Muscle layer of colon (tissue), 2 donors: ENCODE measurements around the gene RPP25L.

ENCODE experiments used
- H3K27ac ChIP-seq: one replicate; pipeline ENCODE4 v1.7.0; 2013; ENCODE audit warnings: low read depth, mild to moderate bottlenecking, low read length, moderate library complexity
- H3K27me3 ChIP-seq, 2 donors: one replicate each; pipeline ENCODE4 v1.7.0; 2013; ENCODE audit warnings: low read length in 2 of 2, mild to moderate bottlenecking in 2 of 2; ENCODE audit not compliant: insufficient read depth in 2 of 2, control insufficient read depth in 1 of 2
- H3K36me3 ChIP-seq: one replicate; pipeline ENCODE4 v1.7.0; 2013; ENCODE audit warnings: mild to moderate bottlenecking, low read length; ENCODE audit not compliant: insufficient read depth
- H3K4me1 ChIP-seq: one replicate; pipeline ENCODE4 v1.7.0; 2013; ENCODE audit warnings: mild to moderate bottlenecking, low read length; ENCODE audit not compliant: insufficient read depth
- H3K4me3 ChIP-seq, 2 donors: one replicate each; pipeline ENCODE4 v1.7.0; 2013; ENCODE audit warnings: low read length in 2 of 2, low read depth in 1 of 2, mild to moderate bottlenecking in 1 of 2, moderate library complexity in 1 of 2
- H3K9ac ChIP-seq: one replicate; pipeline ENCODE4 v1.7.0; 2013; ENCODE audit warnings: low read length
- H3K9me3 ChIP-seq: one replicate; pipeline ENCODE4 v1.7.0; 2013; ENCODE audit warnings: mild to moderate bottlenecking, low read length
- donor health status: abdominal sarcoma.
- donor health status: Adenocarcinoma of cecum.

RPP25L gene, protein sequence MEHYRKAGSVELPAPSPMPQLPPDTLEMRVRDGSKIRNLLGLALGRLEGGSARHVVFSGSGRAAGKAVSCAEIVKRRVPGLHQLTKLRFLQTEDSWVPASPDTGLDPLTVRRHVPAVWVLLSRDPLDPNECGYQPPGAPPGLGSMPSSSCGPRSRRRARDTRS

DNA sequence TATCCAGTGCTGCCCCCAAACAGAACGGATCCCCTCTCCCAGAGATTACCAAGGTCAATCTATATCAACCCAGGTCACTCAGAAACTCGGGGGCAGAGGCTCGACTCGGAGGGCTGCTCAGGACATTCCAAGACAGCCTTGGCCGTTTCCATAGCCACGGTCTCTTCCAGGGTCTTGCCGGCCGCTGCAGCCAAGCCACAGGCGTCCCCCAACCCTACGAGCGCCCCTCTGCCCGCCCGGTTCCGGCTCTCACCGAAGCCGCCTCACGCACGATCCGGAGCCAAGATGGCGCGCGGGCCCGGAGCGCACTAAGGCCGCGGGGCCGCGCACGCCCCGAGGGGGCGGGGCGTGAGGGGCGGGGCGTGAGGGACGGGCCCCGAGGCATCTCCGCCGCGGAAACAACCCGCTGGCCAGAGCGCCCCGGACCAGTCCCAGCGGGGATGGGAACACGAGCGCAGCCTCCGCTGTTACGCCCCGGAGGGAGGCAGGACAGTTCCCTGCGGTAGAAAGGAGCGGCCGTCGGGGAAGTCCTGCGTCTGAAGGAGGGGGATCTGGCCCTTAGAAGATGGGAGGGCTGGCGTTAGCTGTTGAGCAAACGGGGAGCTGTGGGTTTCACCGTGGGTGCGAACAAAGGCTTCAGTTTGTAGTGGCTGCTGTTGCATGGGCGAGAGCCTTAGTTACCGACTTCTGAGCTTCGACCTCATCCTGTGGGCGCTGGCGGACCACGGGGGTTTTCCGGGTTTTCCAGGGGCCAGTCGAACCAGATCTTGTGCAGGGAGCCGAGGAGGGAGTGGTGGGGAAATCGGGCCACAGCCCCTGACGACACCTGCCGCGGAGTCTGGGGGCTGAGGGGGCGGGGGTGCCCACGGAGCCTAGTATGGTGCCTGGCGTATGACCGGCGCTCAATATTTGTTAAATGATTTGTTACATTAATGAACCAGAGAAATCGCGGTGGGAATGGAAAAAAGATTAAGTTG, at the start of gene RPP25L:
TSS of gene RPP25L (minus strand) at position 287 of the 977 bp plus-strand sequence. CDS start 801 bp downstream, outside the sequence.
- peaks cover 32% of the 10 kb centered on the region for H3K36me3 ChIP-seq
- H3K27me3 ChIP-seq = no peaks in the 10 kb centered on the region
- peak within 1 kb of the TSS; percentile 88 for H3K27ac ChIP-seq
- H3K4me1 ChIP-seq = peaks cover 24% of the 10 kb centered on the region
- H3K4me3 ChIP-seq = peak within 1 kb of the TSS; percentile 70 to 76
- no peaks in the 10 kb centered on the region for H3K9me3 ChIP-seq
- H3K9ac ChIP-seq = peak within 1 kb of the TSS; percentile 52

DNA sequence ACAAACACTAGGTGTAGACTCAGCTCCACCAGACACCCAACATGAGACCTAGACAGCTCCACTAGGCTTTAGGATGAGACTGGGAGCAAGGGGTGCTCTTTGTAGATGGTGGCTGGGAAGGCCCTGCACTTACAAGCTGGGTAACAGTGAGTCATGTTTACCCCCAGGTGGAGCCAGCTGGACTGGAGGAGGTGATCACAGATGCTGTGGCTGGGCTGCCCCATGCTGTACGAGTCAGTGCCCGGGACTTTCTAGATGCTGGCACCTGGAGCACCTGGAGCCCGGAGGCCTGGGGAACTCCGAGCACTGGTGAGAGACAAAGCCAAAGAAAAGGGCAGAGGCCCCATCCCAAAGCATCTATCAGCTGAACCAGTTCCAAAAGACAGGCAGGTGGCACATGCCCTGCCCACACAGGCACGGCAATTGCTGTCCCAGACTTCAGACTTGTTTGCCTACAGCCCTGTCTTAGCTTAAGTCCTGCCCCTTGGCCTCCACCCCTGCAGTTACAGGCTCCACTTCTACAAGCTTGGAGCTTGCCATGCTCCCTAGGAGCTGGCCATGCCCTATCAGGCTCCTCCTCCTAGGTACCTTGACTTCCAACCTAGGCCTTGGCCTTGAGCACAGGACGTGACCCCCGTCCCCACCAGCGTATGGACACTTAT, 47.8 kb upstream of the RPP25L start:
- Histone ChIP-seq H3K4me1 (peaks cover 20% of the 10 kb centered on the region), H3K4me3 (no peak overlapping the region), H3K36me3 (peaks cover 42% of the 10 kb centered on the region), H3K27ac (no peak overlapping the region), H3K9me3 (no peaks in the 10 kb centered on the region), H3K9ac (no peak overlapping the region), H3K27me3 (no peaks in the 10 kb centered on the region)

DNA sequence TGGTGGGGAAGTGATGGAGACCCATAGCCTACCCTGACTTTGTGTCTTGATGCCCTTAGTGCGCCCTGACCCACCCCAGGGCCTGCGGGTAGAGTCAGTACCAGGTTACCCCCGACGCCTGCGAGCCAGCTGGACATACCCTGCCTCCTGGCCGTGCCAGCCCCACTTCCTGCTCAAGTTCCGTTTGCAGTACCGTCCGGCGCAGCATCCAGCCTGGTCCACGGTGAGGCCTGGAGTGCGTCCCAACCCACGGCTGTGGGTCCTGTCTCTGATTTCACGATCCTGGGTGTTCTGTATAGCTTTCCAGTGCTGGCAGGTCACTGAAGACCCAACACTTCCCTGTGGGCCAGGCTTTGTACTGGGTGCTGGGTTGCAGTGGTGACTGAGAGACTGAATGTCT, 46.6 kb upstream of the RPP25L start:
- no peaks in the 10 kb centered on the region for H3K9me3 ChIP-seq
- H3K36me3 ChIP-seq = peaks cover 42% of the 10 kb centered on the region
- no peak overlapping the region for H3K4me3 ChIP-seq
- no peak overlapping the region for H3K9ac ChIP-seq
- no peaks in the 10 kb centered on the region for H3K27me3 ChIP-seq
- H3K27ac ChIP-seq = no peak overlapping the region
- H3K4me1 ChIP-seq = peaks cover 22% of the 10 kb centered on the region

DNA sequence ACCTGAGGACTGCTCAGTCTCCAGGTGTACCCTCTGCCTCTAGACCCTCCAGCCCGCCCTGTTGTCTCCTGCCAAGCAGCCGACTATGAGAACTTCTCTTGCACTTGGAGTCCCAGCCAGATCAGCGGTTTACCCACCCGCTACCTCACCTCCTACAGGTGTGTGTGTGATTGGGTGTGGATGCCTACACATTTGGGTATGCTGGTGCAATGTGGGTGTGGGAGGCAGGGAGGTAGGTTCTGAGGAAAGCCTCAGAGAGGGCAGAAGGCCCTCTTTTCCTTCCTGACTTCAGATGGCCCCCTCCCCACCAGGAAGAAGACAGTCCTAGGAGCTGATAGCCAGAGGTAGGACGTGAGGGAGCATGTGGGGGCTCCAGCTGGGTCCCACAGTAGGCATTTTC, 45.1 kb upstream of the RPP25L start:
- Histone ChIP-seq H3K9me3 (no peaks in the 10 kb centered on the region), H3K4me3 (no peak overlapping the region), H3K27ac (no peak overlapping the region), H3K4me1 (peaks cover 37% of the 10 kb centered on the region), H3K36me3 (peaks cover 36% of the 10 kb centered on the region), H3K9ac (no peak overlapping the region), H3K27me3 (no peaks in the 10 kb centered on the region)

DNA sequence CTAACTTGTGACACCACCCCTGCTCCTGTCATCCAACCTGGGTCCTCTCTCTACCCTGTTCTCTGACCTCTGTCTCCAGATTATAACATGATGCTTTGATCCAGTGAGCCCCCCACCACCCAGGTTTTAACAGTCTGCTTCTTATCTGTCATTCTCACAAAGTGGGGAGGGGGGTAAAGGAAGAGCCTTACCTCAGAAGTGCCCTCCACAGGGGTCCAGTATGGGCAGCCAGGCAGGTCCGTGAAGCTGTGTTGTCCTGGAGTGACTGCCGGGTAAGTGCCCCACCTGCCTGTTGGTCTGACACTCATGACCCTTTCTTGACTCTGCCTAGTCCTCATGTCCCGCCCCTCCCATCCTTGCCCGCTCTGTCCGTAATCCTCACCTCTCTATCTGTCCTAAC, 43.5 kb upstream of the RPP25L start:
- Histone ChIP-seq H3K4me3 (peak overlapping the region in 1 of 2 donors; percentile 53), H3K36me3 (peaks cover 24% of the 10 kb centered on the region), H3K9ac (no peak overlapping the region), H3K27me3 (no peaks in the 10 kb centered on the region), H3K27ac (peak overlapping the region; percentile 59), H3K9me3 (no peaks in the 10 kb centered on the region), H3K4me1 (peaks cover 51% of the 10 kb centered on the region)

DNA sequence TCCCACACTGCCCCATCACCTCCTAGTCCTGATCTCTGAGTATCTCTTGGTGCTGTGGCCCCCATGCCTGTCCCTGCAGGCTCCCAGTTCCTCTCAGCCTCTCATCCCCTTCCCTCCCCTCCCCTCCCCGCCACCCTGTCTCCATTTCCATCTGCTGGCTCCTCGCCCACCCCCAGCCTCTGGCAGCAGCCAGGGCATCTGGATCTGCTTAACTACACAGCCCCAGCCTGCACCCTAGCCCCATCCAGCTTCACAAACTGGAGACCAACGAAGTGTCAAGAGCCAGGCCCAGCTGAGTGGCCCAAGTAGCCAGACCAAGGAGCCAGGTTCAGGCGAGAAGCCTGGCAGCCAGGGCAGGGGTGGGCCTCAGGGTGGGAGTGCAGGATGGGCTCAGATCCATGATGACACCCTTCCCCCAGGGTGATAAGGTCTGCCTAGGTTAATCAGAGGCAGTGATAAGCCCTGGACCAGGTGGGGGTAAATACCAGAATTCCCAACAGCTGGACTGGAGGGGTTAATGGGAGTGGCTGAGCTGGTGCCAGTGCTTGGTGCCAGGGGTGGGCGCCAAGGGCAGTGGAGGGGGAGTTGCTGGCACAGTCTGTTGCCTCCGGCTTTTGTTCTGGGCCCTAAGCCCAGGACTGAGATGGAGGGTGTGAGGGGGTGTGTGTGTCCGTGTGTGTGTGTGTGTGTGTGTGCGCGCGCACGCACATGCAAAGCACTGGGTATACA, 42.6 kb upstream of the RPP25L start:
- Histone ChIP-seq H3K36me3 (peaks cover 24% of the 10 kb centered on the region), H3K4me1 (peaks cover 51% of the 10 kb centered on the region), H3K27ac (peak overlapping the region; percentile 83), H3K27me3 (no peaks in the 10 kb centered on the region), H3K4me3 (peak overlapping the region in 1 of 2 donors; percentile 53), H3K9me3 (no peaks in the 10 kb centered on the region), H3K9ac (no peak overlapping the region)

DNA sequence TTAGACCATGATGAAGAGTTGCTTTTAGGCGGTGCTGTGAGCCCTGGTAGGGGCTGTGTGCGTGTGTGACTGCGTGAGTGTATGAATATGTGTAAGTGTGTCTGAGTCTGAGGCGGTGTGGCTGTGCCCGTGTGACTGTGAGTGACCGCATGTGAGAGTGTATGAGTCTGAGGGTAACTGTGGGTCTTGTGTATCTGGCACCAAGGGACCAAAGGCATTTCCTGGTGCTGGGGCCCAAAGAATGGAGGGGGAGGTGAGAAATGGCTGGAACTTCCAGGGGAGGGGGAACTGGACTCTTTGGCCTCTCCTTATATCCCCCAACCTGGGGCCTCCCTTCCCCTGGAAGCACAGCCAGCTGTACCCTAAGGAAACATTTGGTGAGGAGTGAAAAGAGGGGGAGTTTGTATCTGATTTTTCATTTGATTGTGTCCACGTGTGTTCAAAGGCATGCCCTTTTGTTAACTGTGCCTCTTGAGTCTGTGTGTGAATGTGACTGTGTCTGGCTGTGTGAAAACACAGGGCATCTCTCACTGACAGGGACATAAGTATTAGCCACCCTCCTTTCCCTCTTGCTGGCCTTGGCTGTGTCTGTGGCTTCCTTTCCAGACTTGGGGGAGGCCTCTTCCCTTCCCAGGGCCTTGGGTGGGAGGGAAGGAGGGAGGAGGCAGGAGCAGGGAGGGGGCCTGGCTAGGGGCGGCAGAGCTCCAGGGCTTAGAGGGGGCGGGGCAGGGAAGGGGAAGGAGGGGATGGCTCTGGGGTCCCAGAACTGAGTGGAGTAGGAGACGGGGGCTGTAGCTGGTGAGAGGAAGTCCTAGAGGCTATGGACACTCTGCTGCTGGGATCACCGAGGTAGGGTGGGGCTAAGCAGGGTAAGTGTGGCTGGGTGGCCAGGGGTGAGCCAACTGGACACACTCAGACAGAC, 41.5 kb upstream of the RPP25L start:
- H3K9me3 ChIP-seq = no peaks in the 10 kb centered on the region
- peak overlapping the region; percentile 69 for H3K9ac ChIP-seq
- H3K36me3 ChIP-seq = peaks cover 31% of the 10 kb centered on the region
- peak overlapping the region; percentile 28 to 85 for H3K4me3 ChIP-seq
- H3K4me1 ChIP-seq = peaks cover 57% of the 10 kb centered on the region
- H3K27ac ChIP-seq = peak overlapping the region; percentile 83
- H3K27me3 ChIP-seq = no peaks in the 10 kb centered on the region

DNA sequence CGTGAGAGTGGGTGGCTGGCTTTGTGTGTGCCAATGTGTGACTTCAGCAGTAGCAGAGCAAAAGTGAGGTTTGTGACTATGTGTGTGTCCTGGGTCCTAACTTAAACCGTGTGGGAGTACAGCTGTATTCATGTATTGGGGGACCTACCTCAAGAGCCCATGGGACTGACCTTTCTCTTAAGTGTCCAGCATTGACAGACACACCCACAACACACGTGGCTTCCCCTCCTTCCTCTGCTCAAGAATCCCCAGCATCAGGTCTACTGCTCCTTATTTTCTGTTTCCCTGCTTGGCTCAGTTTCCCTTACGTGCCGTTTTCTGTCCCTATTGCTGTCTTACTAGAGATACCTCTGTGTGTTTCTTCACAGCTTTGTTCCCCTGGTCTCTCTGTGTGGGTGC, 40.7 kb upstream of the RPP25L start:
- Histone ChIP-seq H3K9me3 (no peaks in the 10 kb centered on the region), H3K36me3 (peaks cover 33% of the 10 kb centered on the region), H3K27me3 (no peaks in the 10 kb centered on the region), H3K4me3 (peak overlapping the region; percentile 28 to 85), H3K9ac (peak overlapping the region; percentile 69), H3K27ac (peak overlapping the region; percentile 83), H3K4me1 (peaks cover 65% of the 10 kb centered on the region)

DNA sequence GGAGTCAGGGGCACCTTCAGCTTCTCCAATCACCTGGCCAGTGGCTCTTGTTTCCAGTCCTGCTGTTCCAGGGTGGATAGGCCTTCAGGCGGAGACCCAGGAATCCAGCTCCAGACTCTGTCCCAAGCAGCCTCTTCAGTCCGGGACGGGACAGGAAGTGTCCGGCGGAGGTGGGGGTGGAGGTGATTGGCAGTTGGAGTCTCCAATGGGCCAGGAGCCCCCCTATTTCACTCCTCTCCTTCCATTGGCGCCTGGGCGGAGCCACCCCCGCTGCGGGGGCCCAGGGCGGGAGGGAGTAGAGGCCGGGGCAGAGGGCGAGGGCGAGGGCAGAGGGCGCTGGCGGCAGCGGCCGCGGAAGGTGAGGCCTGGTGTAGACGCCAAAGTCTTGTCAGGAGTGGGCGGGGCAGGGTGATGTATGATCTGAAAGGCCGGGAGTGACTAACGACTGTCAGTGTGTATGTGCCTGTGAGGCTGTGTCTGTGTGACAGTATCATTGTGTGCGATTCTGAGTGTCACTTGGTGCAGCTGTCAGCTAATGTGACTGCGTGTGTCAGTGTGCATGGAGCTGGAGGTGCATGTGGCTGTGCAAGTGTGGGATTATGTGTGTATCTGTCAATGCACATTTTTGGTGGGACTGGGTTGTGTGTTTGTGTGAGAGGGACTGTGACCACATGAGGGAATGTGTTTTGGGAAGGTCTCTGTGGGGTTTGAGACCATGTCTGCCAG, 40.1 kb upstream of the RPP25L start, which contains the start of gene IL11RA:
TSS of gene IL11RA (plus strand) at position 310 of the 726 bp plus-strand sequence. CDS start 3,033 bp downstream, outside the sequence.
- Histone ChIP-seq H3K27me3 (no peaks in the 10 kb centered on the region), H3K4me3 (peak within 1 kb of the TSS; percentile 28 to 85), H3K36me3 (peaks cover 27% of the 10 kb centered on the region), H3K9me3 (no peaks in the 10 kb centered on the region), H3K9ac (peak within 1 kb of the TSS; percentile 69), H3K4me1 (peaks cover 71% of the 10 kb centered on the region), H3K27ac (peak within 1 kb of the TSS; percentile 83)

DNA sequence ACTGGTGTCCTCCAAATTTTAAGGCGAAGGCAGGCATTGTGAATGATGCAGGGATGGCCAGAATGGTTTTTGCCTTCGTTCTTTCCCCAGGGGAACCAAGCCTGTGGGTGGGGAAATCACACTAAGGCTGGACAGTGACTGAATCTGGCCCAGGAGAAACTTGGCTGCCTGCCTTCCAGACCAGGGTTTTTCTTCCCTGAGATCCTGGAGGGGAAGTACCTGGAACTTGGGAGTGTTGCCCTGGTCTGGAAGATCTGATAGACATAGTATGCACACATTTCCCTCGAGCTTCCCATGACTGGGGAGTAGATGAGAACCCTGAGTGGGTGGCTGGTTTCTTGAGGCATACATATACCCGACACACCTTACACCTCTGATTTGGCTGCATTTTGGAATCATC, 39.4 kb upstream of the RPP25L start:
- Histone ChIP-seq H3K4me3 (peak overlapping the region; percentile 28 to 85), H3K36me3 (peaks cover 24% of the 10 kb centered on the region), H3K4me1 (peaks cover 72% of the 10 kb centered on the region), H3K9ac (peak overlapping the region; percentile 69), H3K27me3 (no peaks in the 10 kb centered on the region), H3K9me3 (no peaks in the 10 kb centered on the region), H3K27ac (peak overlapping the region; percentile 83)
